ENCODE results near the gene FBXO47.
A peak's percentile ranks its signal among the peaks of the same experiment; 100 is the strongest.
"Not testable (repeated sequence)": the region's sequence is repeated elsewhere in the genome, so short reads cannot be mapped to it uniquely, and the experiment has no call there.

Gene FBXO47

DNA sequence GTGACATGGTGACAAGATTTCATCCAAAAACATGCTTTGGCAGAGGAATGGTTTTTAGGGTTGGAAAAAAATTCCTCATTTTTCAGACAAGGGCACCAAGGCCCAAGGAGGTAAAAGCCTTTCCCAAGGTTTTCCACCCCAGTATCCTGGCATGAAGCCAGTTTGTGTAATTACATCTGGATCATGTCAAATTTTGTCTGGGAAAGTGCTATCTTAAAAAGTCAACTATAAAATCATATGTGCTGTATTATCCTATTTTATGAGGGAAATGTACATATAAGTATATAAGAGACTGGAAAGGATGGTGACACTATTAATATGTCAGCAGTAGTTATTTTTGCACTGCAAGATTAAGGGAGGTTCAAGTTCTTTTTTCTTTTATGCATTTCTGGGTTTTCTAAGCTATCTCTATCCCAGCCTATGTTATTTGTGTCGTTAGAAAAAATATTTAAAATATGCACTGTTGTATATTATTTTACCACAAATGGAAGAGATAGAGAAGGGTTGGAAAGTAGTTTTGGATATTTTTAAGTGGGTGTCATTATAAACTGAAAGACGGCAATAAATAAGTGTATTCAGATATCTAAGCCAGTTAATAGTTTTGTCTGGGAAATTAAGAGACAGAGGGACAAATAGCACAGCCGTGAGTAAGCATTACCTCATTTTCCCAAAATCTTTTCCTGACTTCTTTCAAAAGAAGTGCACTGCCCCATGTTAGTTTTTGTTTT, 13.5 kb upstream of the FBXO47 start:
- DNase-seq, result no peak

GRCh38 chr17:38978180-38978579, 11.0 kb upstream of the FBXO47 start:
- no peak for DNase-seq

DNA sequence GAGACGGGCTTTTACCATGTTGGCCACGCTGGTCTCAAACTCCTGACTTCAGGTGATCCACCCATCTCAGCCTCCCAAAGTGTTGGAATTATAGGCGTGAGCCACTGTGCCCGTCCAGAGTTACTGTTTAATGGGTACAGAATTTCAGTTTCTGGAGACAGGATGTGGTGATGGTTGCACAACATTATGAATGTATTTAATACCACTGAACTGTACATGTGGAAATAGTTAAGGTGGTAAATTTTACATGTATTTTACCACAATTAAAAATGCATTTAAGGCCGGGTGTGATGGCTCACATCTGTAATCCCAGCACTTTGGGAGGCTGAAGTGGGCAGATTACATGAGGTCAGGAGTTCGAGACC, 9.0 kb upstream of the FBXO47 start:
- not testable (repeated sequence) for DNase-seq

- DNase-seq, result no peak
These were observed 3.6 kb upstream of the FBXO47 start for GRCh38 chr17:38970804-38971203.

DNA sequence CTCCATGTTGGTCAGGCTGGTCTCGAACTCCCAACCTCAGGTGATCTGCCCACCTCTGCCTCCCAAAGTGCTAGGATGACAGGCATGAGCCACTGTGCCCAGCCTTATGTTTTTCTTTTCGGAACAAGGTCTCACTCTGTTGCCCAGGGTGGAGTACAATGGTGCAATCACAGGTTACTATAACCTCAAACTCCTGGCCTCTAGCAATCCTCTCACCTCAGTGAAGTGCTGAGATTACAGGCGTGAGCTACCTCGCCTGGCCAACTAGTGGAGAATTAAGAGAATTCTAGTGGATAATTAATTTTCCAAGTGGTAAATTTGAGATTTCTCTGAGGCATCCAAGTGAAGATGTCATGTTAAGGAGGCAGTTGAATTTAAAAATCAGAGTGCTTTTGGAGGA, 2.9 kb upstream of the FBXO47 start:
- DNase-seq, result no peak

DNA sequence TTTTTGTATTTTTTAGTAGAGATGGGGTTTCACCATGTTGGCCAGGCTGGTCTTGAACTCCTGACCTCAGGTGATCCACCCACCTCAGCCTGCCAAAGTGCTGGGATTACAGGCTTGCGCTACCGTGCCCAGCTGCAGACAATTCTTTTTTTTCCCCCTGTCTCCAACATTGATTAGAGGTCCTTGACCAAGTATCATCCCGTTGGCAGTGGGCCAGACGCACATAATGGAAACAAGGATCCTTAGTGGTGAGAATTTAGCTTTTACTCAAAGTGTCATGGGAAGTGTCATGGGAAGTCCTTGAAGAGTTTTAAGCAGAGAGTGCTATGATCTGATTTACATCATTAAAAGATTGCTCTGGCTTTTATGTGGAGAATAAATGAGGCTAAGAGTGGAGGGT, 2.1 kb upstream of the FBXO47 start:
- no peak for DNase-seq

DNA sequence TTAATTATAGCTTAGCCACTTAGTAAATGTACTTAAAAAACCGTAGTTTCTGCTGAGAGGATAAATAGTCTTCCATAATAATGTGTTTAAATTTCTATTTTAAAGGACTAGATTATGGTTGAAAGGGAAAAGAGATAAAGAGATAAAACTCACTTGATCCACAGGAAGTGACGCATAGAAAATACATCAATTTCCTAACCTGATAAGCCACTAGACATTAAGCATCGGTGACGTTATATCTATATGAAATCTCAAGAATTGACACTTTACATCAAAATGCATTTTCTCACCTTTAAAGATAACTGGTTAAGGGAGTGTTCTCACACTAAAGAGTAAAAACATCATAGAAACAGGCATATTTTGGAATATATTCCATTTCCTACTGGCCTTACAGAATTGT, 5.8 kb downstream of the FBXO47 start:
- no peak for DNase-seq

- DNase-seq, result no peak
These were observed 6.8 kb downstream of the FBXO47 start for GRCh38 chr17:38960402-38960801.

GRCh38 chr17:38959508-38959907, 7.7 kb downstream of the FBXO47 start:
- no peak for DNase-seq

- no peak for DNase-seq
These were observed 8.4 kb downstream of the FBXO47 start for GRCh38 chr17:38958756-38959155.

DNA sequence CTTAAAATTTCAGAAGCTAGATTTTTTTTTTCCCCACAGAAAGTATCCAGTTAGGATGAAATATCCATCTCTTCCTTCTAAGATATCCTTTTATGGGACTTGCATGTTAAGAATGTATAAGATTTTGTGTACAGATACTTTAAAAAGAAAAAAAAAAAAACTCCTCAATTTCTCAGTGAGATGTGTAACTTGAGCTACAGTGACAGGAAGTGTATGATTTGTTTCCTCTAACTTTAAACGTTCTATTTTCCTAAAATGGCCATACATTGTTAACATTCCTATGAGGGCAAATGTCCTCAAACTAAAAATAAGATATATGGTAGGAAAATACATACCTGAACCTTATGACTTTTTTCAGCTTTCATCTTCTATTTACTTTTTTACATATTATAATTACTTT, 8.9 kb downstream of the FBXO47 start:
- no peak for DNase-seq

- not testable (repeated sequence) for DNase-seq
These were observed 13.4 kb downstream of the FBXO47 start for GRCh38 chr17:38953800-38954199.

GRCh38 chr17:38947189-38947588, 20.0 kb downstream of the FBXO47 start:
- no peak for DNase-seq

GRCh38 chr17:38943607-38944006, 23.6 kb downstream of the FBXO47 start:
- DNase-seq, result no peak

GRCh38 chr17:38942696-38943334, 24.4 kb downstream of the FBXO47 start:
- no peak for DNase-seq

GRCh38 chr17:38940404-38940803, 26.8 kb downstream of the FBXO47 start:
- no peak for DNase-seq

DNA sequence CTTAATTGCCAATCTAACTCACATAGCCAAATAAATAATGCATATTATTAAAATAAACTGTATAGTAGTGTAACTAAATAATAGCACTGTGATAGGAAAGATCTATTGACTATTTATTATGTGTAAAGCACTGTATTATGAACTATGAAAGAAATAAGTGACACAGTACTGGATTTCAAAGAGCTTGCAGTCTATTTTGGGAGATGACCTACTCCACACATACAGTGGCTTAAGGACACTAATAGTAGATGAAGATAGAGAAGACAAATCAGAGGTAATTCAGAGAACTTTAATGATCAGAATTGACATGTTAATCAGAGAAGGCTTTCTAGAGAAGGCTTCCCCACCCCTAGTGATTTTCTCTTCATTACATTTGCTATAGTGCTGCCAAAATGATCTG, 27.2 kb downstream of the FBXO47 start:
- DNase-seq, result no peak

- not testable (repeated sequence) for DNase-seq
These were observed 33.2 kb downstream of the FBXO47 start for GRCh38 chr17:38933962-38934361.

GRCh38 chr17:38930782-38931181, 36.4 kb downstream of the FBXO47 start:
- DNase-seq, result not testable (repeated sequence)

- DNase-seq, result no peak
These were observed 40.7 kb downstream of the FBXO47 start for GRCh38 chr17:38926293-38927070.

- no peak for DNase-seq
These were observed 41.8 kb downstream of the FBXO47 start, which contains the start of gene LASP1NB for GRCh38 chr17:38925263-38925995. Gene LASP1NB (plus strand): TSS chr17:38925614.

GRCh38 chr17:38922538-38923297, 44.5 kb downstream of the FBXO47 start:
- DNase-seq, result peak; percentile 75

Data from NCI-H345 (cell line).